GM12872 (cell line): Measurements from ENCODE around the gene PPP6R1.

Experiments used
- TF ChIP-seq, protein P1 (sequence below): IDR thresholded peaks from 3 replicates; pipeline ENCODE4 v1.5.1; 2011; ENCODE audit warnings: low read depth, mild to moderate bottlenecking, low read length, moderate library complexity; ENCODE audit not compliant: insufficient read depth

PPP6R1 gene

DNA sequence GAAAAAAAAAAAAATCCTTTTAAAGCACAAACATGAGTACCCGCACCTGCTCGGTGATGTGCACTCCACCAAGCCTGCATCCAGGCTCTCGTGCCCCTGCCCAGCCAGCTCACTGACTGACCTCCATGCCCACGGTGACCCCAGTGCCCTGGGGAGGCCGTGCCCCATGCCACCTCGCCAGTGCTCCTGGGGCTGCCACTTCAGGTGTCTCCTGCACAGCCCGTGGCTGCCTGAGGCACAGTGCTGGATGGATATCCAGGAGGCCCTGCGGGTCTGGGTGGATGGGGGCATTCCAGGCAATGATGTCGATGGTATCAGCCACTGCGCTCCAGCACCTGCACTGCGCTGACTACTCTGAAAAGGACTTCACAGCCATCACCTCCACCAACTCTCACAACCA lies 9.0 kb downstream of the PPP6R1 start:
- TF ChIP-seq, protein P1, sequence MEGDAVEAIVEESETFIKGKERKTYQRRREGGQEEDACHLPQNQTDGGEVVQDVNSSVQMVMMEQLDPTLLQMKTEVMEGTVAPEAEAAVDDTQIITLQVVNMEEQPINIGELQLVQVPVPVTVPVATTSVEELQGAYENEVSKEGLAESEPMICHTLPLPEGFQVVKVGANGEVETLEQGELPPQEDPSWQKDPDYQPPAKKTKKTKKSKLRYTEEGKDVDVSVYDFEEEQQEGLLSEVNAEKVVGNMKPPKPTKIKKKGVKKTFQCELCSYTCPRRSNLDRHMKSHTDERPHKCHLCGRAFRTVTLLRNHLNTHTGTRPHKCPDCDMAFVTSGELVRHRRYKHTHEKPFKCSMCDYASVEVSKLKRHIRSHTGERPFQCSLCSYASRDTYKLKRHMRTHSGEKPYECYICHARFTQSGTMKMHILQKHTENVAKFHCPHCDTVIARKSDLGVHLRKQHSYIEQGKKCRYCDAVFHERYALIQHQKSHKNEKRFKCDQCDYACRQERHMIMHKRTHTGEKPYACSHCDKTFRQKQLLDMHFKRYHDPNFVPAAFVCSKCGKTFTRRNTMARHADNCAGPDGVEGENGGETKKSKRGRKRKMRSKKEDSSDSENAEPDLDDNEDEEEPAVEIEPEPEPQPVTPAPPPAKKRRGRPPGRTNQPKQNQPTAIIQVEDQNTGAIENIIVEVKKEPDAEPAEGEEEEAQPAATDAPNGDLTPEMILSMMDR: no peak

DNA sequence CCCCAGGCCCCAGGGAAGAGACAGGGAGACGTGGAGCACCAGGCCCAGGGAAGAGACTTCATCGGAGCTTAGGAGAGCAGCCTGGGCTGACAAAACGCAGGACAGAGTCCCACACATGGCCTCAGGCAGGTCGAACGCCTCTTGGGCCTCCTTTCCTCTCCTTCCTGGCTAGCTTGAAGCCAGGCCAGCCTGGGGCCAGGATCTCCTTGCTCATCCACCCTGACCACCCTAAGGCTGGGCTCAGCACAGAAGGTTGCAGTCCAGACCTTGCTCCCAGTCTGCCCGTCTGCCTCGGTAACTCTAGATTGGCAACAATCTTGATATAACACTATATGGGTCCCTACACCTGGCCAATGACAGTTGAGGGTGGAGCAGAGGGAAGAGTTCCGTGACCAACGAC lies 10.1 kb downstream of the PPP6R1 start:
- TF ChIP-seq, protein P1: no peak

DNA sequence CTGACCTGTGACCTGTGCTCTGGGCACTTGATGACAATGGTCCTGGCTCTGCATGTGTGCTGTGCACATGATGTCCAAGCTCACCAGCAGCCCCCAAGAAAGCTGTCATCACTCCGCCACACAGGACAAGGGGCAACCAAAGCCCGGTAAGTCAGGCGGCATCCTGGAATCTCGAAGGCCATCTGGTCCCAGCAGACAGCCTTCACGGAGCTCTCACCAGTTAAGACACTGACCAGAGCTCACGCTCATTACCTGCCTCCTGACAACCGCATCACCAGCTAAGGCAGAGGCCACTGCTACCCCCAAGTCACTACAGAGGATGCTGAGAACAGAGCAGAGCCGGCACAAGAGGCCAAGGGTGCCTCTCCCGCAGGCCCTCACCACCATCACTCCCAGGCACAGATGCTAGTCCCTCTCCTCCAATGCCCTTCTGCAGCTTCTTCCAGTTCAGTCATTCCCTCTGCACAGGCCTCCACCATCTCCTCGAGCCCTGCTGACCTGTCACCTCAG lies 10.6 kb downstream of the PPP6R1 start:
- TF ChIP-seq, protein P1: no peak

DNA sequence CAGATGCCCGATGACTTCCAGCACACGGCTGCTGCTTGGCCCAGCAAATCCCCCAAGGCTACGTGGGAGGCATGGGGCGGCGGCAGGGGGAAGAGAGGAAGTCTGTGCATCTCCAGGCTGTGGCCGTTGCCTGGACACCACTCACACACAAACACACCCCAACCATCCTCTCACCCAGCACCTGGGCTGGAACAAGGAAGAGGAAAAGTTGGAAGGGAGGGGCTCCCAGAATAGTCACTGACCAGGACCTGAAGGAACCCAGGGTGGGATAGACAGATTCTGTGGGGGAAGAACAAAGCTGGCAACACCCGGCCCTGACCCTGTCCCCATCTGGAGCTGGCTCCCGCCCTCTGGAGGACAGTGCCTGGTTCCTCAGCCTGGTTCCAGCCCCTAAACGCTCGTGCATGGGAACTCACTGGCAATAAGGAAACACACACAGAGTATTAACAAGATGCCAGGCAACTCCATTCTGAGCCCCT lies 11.2 kb downstream of the PPP6R1 start:
- TF ChIP-seq, protein P1: no peak

DNA sequence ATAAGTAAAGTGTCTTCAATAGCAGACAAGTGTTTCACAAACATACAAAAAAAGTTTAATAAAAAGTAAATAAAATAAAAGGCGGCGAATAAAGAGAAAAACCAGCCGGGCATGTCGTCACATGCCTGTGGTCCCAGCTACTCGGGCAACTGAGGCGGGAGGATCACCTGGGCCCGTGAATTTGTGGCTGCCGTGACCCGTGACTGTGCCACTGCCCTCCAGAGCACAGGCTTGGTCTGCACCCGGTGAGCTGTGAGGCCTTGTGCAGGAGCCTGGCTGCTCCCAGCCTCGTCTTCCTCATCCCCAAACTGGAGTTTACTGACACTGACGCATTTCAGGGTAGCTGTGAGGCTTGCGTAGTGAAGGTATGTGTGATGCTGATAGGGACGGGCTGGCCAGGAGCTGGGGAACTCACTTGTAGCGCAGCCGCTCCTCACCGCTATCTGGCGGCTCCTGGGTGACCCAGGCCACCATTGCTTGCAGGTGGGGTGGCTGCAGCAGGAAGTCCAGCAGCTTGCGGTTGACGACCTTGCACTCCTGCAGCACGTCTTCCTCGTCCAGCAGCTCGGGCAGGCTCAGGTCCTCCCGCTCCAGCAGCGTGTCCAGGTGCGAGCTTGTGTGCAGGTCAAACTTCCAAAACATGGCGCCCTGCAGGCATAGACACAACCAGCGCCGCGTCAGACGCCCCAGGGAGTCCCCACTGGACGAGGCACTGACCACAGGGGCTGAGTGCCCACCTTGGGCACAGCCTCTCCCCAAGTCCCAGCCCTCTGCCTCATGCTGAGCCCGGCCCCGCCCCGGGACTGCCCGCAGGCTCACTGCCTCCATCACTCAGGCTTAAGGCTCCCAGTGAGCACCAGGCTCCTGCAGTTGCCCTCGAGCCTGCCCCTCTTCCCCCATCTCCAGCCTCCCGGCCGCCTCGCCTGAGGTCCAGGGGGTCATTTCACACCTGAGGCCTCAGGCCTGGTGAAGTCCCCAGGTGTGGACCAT lies 12.1 kb downstream of the PPP6R1 start:
- TF ChIP-seq, protein P1: no peak

DNA sequence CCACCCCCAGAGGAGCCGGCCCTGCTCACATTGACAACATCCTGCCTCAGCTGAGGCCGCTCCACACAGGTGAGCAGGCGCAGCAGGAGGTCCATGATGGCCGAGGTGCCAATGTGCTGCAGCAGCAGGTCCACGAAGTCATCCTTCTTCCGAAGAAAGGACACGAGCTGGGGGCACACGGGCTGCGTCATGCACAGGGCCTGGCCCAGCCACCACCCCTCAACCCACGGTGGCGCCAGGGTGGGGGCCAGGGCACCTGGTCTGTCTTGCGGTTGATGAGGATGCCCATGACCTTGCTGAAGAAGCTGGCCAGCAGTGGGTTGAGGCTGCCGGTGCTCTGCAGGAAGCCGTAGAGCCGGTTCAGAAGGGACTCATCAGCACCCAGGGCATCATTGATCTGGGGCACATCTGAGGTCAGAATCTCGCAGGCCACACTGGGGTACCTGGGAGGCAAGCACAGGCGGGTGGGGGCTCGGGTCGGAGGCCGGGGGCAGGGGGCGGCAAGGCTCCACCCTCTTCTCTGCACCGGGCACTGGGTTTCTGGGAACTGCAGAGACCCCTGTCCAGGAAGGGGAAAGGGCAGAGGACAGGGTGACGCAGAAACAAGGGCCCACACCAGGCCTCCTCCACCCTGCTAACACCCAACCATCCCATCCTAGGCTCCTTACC lies 13.4 kb downstream of the PPP6R1 start:
- TF ChIP-seq, protein P1: no peak
